ENCODE data around the gene JAG1.
"Not testable (repeated sequence)": the region's sequence is repeated elsewhere in the genome, so short reads cannot be mapped to it uniquely, and the experiment has no call there.

JAG1 gene

DNA sequence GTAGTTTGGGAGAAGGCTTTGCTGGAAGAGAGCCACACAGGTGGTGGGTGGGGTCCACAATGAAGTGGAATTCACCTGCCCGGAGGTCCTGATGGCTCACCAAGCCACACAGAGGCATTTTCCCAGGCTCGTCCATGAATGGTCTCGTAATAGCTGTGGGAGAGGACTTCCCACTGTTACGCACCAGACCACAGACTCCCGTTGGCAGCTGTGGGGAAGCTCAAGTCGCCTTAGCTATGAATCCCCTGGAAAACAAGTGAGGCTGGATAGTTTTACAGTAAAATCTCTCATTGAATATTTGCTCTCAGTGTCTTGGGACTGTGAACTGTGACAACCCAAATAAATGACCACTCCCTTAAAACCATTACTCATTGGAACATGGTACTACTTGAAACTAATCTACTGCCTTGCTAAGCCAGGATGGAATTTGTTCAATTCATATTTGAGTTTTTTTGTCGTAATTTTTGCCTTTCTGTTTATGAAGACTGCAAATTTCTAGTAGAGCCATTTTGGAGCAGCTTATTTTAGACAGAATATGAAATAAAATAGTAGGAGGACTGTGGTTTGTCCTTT lies 79.4 kb downstream of the JAG1 start:
- Histone ChIP-seq H3K4me1 (ENCODE audit: control insufficient read depth, insufficient read depth, low read length) (no peaks in the 10 kb centered on the region), H3K27ac (ENCODE audit: low read depth, low read length) (no peak overlapping the region)

GRCh38 chr20:10591946-10592521 lies 81.8 kb downstream of the JAG1 start:
- H3K9me3 ChIP-seq (ENCODE audit: control insufficient read depth, insufficient read depth, low read length), result no peaks in the 10 kb centered on the region
- no peak overlapping the region for H3K4me3 ChIP-seq (ENCODE audit: low read depth, low read length)
- H3K9ac ChIP-seq (ENCODE audit: low read depth, low read length), result no peak overlapping the region
- no peak overlapping the region for H3K27ac ChIP-seq (ENCODE audit: low read depth, low read length)
- H3K4me1 ChIP-seq (ENCODE audit: control insufficient read depth, insufficient read depth, low read length), result no peaks in the 10 kb centered on the region
- H3K36me3 ChIP-seq (ENCODE audit: control insufficient read depth, insufficient read depth, low read length), result no peaks in the 10 kb centered on the region
- no peaks in the 10 kb centered on the region for H3K27me3 ChIP-seq (ENCODE audit: control insufficient read depth, insufficient read depth, low read length)

More for the DNA sequence above, 79.4 kb downstream of the JAG1 start:
- Histone ChIP-seq H3K27me3 (ENCODE audit: control insufficient read depth, insufficient read depth, low read length) (no peaks in the 10 kb centered on the region), H3K9me3 (ENCODE audit: control insufficient read depth, insufficient read depth, low read length) (no peaks in the 10 kb centered on the region), H3K4me3 (ENCODE audit: low read depth, low read length) (no peak overlapping the region), H3K36me3 (ENCODE audit: control insufficient read depth, insufficient read depth, low read length) (no peaks in the 10 kb centered on the region), H3K9ac (ENCODE audit: low read depth, low read length) (no peak overlapping the region)

DNA sequence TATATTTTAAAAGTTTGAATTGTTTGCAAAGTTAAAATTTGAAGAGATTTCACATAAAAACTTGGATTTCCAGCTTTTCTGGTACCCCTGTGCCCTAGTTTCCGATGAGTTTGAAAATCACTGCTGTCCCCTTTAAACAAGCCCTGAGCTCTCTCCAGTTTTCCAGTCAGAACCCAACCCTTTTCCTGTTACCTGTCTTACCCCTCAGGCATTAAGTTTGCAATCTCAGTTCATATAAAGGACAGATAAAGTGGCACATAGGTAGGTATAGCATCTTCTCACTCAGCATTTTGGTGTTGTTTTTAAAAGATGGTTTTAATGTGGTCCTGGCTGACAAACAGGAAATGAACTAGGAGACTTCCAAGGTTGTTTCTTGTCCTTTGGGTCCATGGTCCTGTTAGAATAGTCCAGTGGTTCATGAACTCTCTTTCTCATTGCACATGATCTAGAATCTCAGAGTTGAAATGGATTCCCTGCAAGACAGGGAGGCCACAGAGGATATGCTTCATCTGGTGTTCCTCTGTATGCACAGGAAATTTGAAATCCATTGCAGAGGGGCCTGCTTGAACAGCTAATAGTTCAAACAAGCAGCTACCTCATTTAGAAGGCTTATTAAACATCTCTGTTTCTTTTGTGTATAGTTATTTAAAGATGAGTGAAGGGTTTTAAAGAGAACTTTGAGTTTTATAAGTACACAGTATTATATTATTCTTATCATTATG lies 82.7 kb downstream of the JAG1 start:
- Histone ChIP-seq H3K9me3 (ENCODE audit: control insufficient read depth, insufficient read depth, low read length) (no peaks in the 10 kb centered on the region), H3K36me3 (ENCODE audit: control insufficient read depth, insufficient read depth, low read length) (no peaks in the 10 kb centered on the region), H3K4me1 (ENCODE audit: control insufficient read depth, insufficient read depth, low read length) (no peaks in the 10 kb centered on the region), H3K9ac (ENCODE audit: low read depth, low read length) (no peak overlapping the region), H3K27ac (ENCODE audit: low read depth, low read length) (no peak overlapping the region), H3K4me3 (ENCODE audit: low read depth, low read length) (no peak overlapping the region), H3K27me3 (ENCODE audit: control insufficient read depth, insufficient read depth, low read length) (no peaks in the 10 kb centered on the region)

- not testable (repeated sequence) for H3K27ac ChIP-seq (ENCODE audit: low read depth, low read length); H3K9me3 ChIP-seq (ENCODE audit: control insufficient read depth, insufficient read depth, low read length); H3K36me3 ChIP-seq (ENCODE audit: control insufficient read depth, insufficient read depth, low read length); H3K9ac ChIP-seq (ENCODE audit: low read depth, low read length); H3K27me3 ChIP-seq (ENCODE audit: control insufficient read depth, insufficient read depth, low read length); H3K4me1 ChIP-seq (ENCODE audit: control insufficient read depth, insufficient read depth, low read length); H3K4me3 ChIP-seq (ENCODE audit: low read depth, low read length)
Observed at GRCh38 chr20:10590446-10590845, 83.4 kb downstream of the JAG1 start.

Measured in HUES48 (cell line).